Measurements from ENCODE around the gene SH2D2A.

- TF ChIP-seq FOXK1 (CRISPR knock-in tag; IDR thresholded peaks at IDR 0.05; ENCODE audit: borderline replicate concordance) (no peak), REST (IDR thresholded peaks at IDR 0.05; ENCODE audit: borderline replicate concordance) (no peak), REST (CRISPR knock-in tag; IDR thresholded peaks at IDR 0.05; ENCODE audit: low read depth) (no peak), ID3 (CRISPR knock-in tag; IDR thresholded peaks at IDR 0.05) (no peak), ID3 (tag; IDR thresholded peaks at IDR 0.05) (no peak), ZNF174 (CRISPR knock-in tag; IDR thresholded peaks at IDR 0.05) (no peak)
Measured at GRCh38 chr1:156858555-156858956, 41.9 kb upstream of the SH2D2A start.

Data from K562 (cell line).